Gastrocnemius medialis (tissue), 4 donors: ENCODE data around the gene ZNF423.

Experiments used
- CTCF ChIP-seq, 5 experiments: fragments of 450-650 bp in 3 of 5; fragments of 200-600 bp in 2 of 5; sonication (generic) in 2 of 5; IDR thresholded peaks in 4 of 5; conservative IDR thresholded peaks in 1 of 5; 1 replicate in 4 of 5; 2 replicates in 1 of 5; pipeline ENCODE4 v1.5.1; 2016 to 2019; ENCODE audit warnings: antibody characterized with exemption in 5 of 5, mild to moderate bottlenecking in 3 of 5, moderate library complexity in 3 of 5
- POLR2A ChIP-seq, 2 donors: fragments of 450-650 bp; IDR thresholded peaks; one replicate each; pipeline ENCODE4 v1.6.1; 2017; ENCODE audit warnings: antibody characterized with exemption in 2 of 2, mild to moderate bottlenecking in 2 of 2, moderate library complexity in 2 of 2

DNA sequence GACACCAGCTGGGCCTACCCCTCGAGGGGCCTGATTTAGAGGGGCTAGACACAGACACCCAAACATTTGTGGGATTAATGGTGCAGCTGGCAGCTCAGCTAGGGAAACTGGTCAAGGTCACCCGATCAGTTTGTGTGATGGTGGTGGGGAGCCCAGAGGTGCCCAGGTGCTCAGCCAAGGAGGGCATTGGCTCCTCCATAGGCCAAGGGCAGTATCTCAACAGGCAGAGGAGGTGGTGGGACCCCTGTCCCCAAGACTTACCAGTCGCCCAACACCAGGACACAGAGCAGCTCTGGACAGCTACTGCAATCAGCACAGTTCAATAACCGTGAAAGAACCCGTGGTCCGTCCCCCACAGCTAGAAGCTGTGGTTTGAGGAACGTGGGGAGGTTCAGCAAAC lies 361.4 kb downstream of the ZNF423 start:
- TF ChIP-seq CTCF (IDR thresholded peaks at IDR 0.05 in 4 of 5, conservative IDR thresholded peaks at IDR 0.05 in 1 of 5) (no peak), POLR2A (IDR thresholded peaks at IDR 0.05) (no peak)
